HEK293T (cell line): ENCODE results near the gene DHRSX.

ENCODE experiments used
- ARNT ChIP-seq: fragments of 450-650 bp; IDR thresholded peaks from 2 replicates; pipeline ENCODE4 v1.6.1; 2017; ENCODE audit warnings: mild to moderate bottlenecking
- BHLHE40 ChIP-seq: fragments of 450-650 bp; IDR thresholded peaks from 2 replicates; pipeline ENCODE4 v1.6.1; 2016; ENCODE audit warnings: mild to moderate bottlenecking, moderate library complexity, borderline replicate concordance
- ELF4 ChIP-seq: fragments of 450-650 bp; IDR thresholded peaks from 2 replicates; pipeline ENCODE4 v1.6.1; 2017; ENCODE audit warnings: antibody characterized with exemption
- FOXA1 ChIP-seq: fragments of 450-650 bp; IDR thresholded peaks from 2 replicates; pipeline ENCODE4 v1.6.1; 2016; ENCODE audit warnings: mild to moderate bottlenecking
- FOXK2 ChIP-seq: fragments of 450-650 bp; IDR thresholded peaks from 2 replicates; pipeline ENCODE4 v1.6.1; 2016; ENCODE audit warnings: mild to moderate bottlenecking
- FOXM1 ChIP-seq: fragments of 450-650 bp; IDR thresholded peaks from 2 replicates; pipeline ENCODE4 v1.6.1; 2017; ENCODE audit warnings: mild to moderate bottlenecking, borderline replicate concordance
- HDGF ChIP-seq: fragments of 450-650 bp; IDR thresholded peaks from 2 replicates; pipeline ENCODE4 v1.6.1; 2017; ENCODE audit warnings: antibody characterized with exemption, borderline replicate concordance
- NFRKB ChIP-seq: fragments of 450-650 bp; IDR thresholded peaks from 2 replicates; pipeline ENCODE4 v1.6.1; 2016; ENCODE audit warnings: mild to moderate bottlenecking, moderate library complexity
- TARDBP ChIP-seq: fragments of 450-650 bp; IDR thresholded peaks from 2 replicates; pipeline ENCODE4 v1.6.1; 2016
- ZNF384 ChIP-seq: fragments of 450-650 bp; IDR thresholded peaks from 2 replicates; pipeline ENCODE4 v1.6.1; 2016
- TF ChIP-seq, protein P1 (sequence below): fragments of 450-650 bp; IDR thresholded peaks from 2 replicates; pipeline ENCODE4 v1.6.1; 2016

GRCh38 chrX:2521092-2521926, 20.5 kb upstream of the DHRSX start:
- no peak for TF ChIP-seq HDGF
- no peak for TF ChIP-seq ARNT
- no peak for TF ChIP-seq BHLHE40
- TF ChIP-seq FOXK2, result no peak
- no peak for TF ChIP-seq NFRKB
- TF ChIP-seq FOXA1, result no peak
- no peak for TF ChIP-seq ZNF384
- no peak for TF ChIP-seq FOXM1
- TF ChIP-seq, protein P1, sequence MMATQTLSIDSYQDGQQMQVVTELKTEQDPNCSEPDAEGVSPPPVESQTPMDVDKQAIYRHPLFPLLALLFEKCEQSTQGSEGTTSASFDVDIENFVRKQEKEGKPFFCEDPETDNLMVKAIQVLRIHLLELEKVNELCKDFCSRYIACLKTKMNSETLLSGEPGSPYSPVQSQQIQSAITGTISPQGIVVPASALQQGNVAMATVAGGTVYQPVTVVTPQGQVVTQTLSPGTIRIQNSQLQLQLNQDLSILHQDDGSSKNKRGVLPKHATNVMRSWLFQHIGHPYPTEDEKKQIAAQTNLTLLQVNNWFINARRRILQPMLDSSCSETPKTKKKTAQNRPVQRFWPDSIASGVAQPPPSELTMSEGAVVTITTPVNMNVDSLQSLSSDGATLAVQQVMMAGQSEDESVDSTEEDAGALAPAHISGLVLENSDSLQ, result no peak
- TF ChIP-seq ELF4, result no peak
- no peak for TF ChIP-seq TARDBP
